Measurements from ENCODE around the gene TNFRSF12A. TPM values are rescaled to one million over a fixed set of nuclear protein-coding genes. Genes with fewer than 3 reads are reported as not detected.
A peak's percentile ranks its signal among the peaks of the same experiment; 100 is the strongest.
"Not testable (repeated sequence)": the region's sequence is repeated elsewhere in the genome, so short reads cannot be mapped to it uniquely, and the experiment has no call there.

Gene TNFRSF12A
- total and polyA plus RNA-seq, 2 experiments from 2014 or later, result 115 to 142 TPM

DNA sequence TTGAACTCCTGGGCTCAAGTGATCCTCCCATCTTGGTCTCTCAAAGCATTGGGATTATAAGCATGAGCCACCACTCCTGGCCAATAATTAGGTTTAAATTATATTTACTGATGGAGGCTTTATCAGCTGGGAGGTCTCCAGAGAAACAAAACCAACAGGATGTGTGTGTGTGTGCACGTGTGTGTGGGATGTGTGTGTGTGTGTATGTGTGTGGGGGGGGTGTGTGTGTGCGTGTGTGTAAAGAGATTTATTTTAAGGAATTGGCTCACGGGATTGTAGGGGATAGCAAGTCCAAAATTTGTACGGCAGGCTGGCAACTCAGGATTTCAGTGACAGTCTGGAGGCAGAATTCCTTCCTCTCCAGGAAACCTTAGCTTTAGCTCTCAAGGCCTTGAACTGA is 30.8 kb downstream of the TNFRSF12A start:
- no peaks in the 10 kb centered on the region for H3K4me1 ChIP-seq (ENCODE audit: low read depth)
- peak in 1 of 2 donors; percentile 5 for DNase-seq (ENCODE audit: low read depth in 1 of 2, low spot score in 1 of 2)
- H3K27ac ChIP-seq, result no peak overlapping the region
- peaks cover 37% of the 10 kb centered on the region for H3K27me3 ChIP-seq
- H3K36me3 ChIP-seq, result no peaks in the 10 kb centered on the region
- TF ChIP-seq, protein P1, sequence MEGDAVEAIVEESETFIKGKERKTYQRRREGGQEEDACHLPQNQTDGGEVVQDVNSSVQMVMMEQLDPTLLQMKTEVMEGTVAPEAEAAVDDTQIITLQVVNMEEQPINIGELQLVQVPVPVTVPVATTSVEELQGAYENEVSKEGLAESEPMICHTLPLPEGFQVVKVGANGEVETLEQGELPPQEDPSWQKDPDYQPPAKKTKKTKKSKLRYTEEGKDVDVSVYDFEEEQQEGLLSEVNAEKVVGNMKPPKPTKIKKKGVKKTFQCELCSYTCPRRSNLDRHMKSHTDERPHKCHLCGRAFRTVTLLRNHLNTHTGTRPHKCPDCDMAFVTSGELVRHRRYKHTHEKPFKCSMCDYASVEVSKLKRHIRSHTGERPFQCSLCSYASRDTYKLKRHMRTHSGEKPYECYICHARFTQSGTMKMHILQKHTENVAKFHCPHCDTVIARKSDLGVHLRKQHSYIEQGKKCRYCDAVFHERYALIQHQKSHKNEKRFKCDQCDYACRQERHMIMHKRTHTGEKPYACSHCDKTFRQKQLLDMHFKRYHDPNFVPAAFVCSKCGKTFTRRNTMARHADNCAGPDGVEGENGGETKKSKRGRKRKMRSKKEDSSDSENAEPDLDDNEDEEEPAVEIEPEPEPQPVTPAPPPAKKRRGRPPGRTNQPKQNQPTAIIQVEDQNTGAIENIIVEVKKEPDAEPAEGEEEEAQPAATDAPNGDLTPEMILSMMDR (IDR thresholded peaks at IDR 0.05; ENCODE audit: low read depth, low read length), result no peak
- H3K9me3 ChIP-seq (ENCODE audit: low read depth), result no peaks in the 10 kb centered on the region
- no peak overlapping the region for H3K4me3 ChIP-seq

DNA sequence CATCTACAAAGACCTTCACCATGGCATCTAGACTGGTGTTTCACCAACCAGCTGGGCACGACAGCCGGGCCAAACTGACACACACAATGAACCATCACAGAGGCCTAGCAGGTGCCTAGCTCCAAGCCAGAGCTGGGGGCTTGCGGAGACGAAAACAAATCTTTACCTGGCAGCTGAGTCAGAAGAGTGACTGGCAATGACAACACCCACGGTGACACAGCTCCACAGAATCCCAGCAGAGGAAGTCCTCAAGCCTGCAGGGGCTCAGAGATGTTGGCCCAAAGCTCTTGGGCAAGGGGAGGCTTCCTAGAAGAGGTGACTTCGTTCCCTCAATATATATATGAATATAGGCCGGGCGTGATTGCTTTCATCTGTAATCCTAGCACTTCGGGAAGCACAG is 31.3 kb downstream of the TNFRSF12A start:
- H3K4me1 ChIP-seq (ENCODE audit: low read depth), result no peaks in the 10 kb centered on the region
- TF ChIP-seq, protein P1 (IDR thresholded peaks at IDR 0.05; ENCODE audit: low read depth, low read length), result no peak
- H3K9me3 ChIP-seq (ENCODE audit: low read depth), result no peaks in the 10 kb centered on the region
- H3K27me3 ChIP-seq, result peaks cover 32% of the 10 kb centered on the region
- H3K27ac ChIP-seq, result no peak overlapping the region
- H3K4me3 ChIP-seq, result no peak overlapping the region
- DNase-seq (ENCODE audit: low read depth in 1 of 2, low spot score in 1 of 2), result no peak
- H3K36me3 ChIP-seq, result no peaks in the 10 kb centered on the region

DNA sequence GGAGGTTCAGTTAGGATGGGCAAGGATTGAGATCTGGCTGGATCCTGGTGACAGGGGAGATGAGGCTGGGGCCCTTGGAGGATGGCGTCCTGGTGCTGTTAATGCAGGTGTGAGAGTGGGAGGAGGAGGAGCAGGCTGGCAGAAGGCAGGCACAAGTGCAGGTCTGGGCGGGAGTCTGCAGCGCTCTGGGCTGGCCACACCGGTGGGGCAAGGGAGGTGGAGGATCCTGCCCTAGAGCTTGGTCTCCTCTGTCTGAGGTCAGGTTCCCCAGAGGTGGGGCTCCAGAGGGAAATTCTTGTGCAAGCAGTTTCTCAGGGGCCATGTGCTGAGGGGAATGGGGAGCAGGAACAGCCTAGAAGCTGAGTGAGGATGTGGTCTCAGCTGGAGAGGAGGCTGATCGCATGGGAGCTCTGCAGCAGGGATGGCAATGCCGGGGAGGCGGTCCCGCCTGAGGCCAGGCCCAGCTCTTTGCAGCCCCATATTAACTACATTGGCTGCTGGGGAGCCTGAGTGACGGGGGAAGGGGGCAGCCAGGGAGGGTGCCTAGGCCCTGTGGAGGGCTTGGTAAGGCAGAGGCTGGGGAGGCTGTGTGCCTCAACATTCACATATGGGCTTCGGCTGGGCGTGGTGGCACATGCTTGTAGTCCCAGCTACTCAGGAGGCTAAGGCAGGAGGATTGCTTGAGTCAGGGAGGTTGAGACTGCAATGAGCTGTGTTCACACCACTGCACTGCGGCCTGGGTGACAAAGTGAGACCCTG is 32.6 kb downstream of the TNFRSF12A start:
- not testable (repeated sequence) for H3K9me3 ChIP-seq (ENCODE audit: low read depth); DNase-seq (ENCODE audit: low read depth in 1 of 2, low spot score in 1 of 2); H3K36me3 ChIP-seq; H3K27ac ChIP-seq; H3K4me3 ChIP-seq; H3K4me1 ChIP-seq (ENCODE audit: low read depth)
- peaks cover 22% of the 10 kb centered on the region for H3K27me3 ChIP-seq

DNA sequence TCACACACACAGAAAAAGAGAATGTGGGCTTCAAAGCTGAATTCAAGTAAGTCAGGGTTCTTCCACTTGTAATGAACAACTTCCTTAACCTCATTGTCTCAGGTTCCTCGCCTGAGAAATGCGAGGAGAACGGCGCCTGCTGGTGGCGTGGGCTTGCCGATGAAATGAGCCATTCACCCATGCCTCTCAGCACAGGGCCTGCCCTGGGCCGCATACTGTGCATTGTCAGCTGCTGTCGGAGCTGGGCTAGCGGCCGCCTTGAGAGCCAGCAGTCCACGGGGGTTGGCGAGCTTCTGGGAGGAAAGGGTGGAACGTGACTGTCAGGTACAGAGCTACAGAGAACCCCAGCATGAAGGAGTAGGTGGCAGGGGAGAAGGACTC is 33.2 kb downstream of the TNFRSF12A start:
- not testable (repeated sequence) for H3K27ac ChIP-seq; H3K4me1 ChIP-seq (ENCODE audit: low read depth); H3K9me3 ChIP-seq (ENCODE audit: low read depth); DNase-seq (ENCODE audit: low read depth in 1 of 2, low spot score in 1 of 2); H3K36me3 ChIP-seq; H3K4me3 ChIP-seq
- peaks cover 16% of the 10 kb centered on the region for H3K27me3 ChIP-seq

DNA sequence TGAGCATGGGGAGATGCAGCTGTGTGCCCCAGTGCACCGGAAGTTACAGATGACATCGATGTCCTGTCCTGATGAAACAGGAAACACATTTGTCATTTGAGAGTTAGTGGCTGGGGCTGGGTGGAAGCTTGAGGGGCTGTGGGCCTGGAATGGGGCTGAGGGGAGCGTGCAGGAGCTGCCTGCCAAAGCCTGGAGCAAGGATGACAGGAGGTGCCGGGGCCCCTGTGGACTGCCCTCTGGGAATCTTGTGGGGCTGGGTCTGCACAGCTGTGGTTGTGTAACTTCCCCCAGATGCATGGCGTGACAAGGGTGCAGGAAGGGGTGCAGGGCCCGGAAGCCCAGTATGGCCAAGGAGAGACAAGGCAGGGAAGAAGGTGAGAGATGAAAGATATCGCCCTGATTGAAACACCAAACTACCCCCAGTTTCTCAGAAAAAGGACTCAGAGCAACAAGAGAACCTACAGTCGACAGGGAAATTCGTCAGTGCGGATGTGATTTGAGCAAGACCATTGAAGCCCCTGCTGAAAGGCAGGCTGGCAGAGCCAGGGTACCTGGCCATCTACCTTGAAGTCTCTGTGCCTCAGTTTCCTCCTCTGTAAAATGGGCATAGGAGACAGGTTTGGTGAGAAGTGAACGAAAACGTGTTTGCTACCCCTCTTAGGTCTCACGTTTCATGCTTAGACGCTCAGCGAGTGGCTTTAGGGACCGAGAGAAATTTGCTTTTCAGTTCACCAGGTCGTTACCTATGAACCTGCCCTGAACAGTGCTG is 35.0 kb downstream of the TNFRSF12A start:
- Histone ChIP-seq H3K4me1 (ENCODE audit: low read depth) (no peaks in the 10 kb centered on the region), H3K9me3 (ENCODE audit: low read depth) (no peaks in the 10 kb centered on the region), H3K4me3 (no peak overlapping the region), H3K36me3 (no peaks in the 10 kb centered on the region), H3K27me3 (peaks cover 2% of the 10 kb centered on the region), H3K27ac (no peak overlapping the region)
- DNase-seq (ENCODE audit: low read depth in 1 of 2, low spot score in 1 of 2), result no peak
- TF ChIP-seq, protein P1 (IDR thresholded peaks at IDR 0.05; ENCODE audit: low read depth, low read length), result no peak

DNA sequence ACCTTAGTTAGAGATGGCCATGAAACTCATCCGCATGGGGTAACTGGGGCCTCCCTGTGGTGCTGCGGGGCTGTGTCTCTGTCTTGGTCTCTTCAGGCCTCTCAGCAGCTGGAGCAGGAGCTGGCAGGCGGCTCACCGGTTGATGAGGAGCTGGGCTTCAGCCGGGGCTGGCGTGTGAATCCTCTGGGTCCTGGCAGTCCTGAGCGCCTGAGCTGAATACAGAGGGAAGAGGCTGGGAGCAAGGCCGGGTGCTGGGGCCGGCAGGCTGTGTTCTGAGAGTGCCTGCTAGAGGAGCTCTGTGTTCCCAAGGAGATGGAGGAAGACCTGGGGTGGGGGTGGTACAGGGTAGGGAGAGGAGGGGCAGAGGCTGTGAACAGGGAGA is 35.6 kb downstream of the TNFRSF12A start:
- not testable (repeated sequence) for H3K27ac ChIP-seq; H3K9me3 ChIP-seq (ENCODE audit: low read depth); H3K36me3 ChIP-seq; H3K4me3 ChIP-seq; H3K27me3 ChIP-seq; H3K4me1 ChIP-seq (ENCODE audit: low read depth); DNase-seq (ENCODE audit: low read depth in 1 of 2, low spot score in 1 of 2)

Measured in cardiac muscle cell (in vitro differentiated cells and primary cell).